B cell (primary cell): ENCODE results near the gene FMR1. TPM values are rescaled to one million over a fixed set of nuclear protein-coding genes. Genes with fewer than 3 reads are reported as not detected.

Experiments
- ATAC-seq: fragments of 200-7000 bp; cut with Tn5 transposase; one replicate; pipeline ENCODE4 v1.10.0; 2021; ENCODE audit warnings: low read depth, mild to moderate bottlenecking, moderate number of reproducible peaks, moderate library complexity
- CTCF ChIA-PET: fragments of 350-600 bp; sonication (Branson Sonifier 250); formaldehyde crosslinking; loops from one replicate; lab custom pipeline; 2021; ENCODE audit warnings: antibody characterized with exemption, inconsistent platforms; lab: Charles Lee
- POLR2A ChIA-PET: fragments of 350-600 bp; sonication (Branson Sonifier 250); formaldehyde crosslinking; loops from one replicate; lab custom pipeline; 2021; ENCODE audit warnings: antibody characterized with exemption; lab: Charles Lee
- DNase-seq: peaks from one replicate; pipeline ENCODE4 v3.0.0; 2013
- H2AFZ ChIP-seq: 2 replicates; pipeline ENCODE4 v1.6.1; 2012; ENCODE audit warnings: mild to moderate bottlenecking, low read depth, low read length; ENCODE audit not compliant: insufficient read depth, poor library complexity, severe bottlenecking
- H3K27ac ChIP-seq, 2 donors: 1 replicate in 1 of 2; 2 replicates in 1 of 2; pipeline ENCODE4 v1.5.1; 2012 to 2013; ENCODE audit warnings: low read length in 2 of 2, mild to moderate bottlenecking in 2 of 2, moderate library complexity in 1 of 2
- H3K27me3 ChIP-seq, 4 experiments: fragments of 200-600 bp in 1 of 4; sonication (generic) in 1 of 4; replicated peaks in 1 of 4; 1 replicate in 2 of 4; 2 replicates in 2 of 4; pipeline versions ENCODE4 v1.6.1 to v1.7.0; 2013 to 2016; ENCODE audit warnings: low read length in 3 of 4, mild to moderate bottlenecking in 2 of 4, mixed read lengths in 1 of 4, moderate library complexity in 1 of 4; ENCODE audit not compliant: insufficient read depth in 4 of 4, control insufficient read depth in 3 of 4; ENCODE audit errors: control extremely low read depth in 1 of 4
- H3K36me3 ChIP-seq, 2 experiments: replicated peaks in 1 of 2; 1 replicate in 1 of 2; 2 replicates in 1 of 2; pipeline versions ENCODE4 v1.6.1 to v1.7.1; 2013; ENCODE audit warnings: low read length in 1 of 2; ENCODE audit not compliant: insufficient read depth in 2 of 2, control insufficient read depth in 1 of 2; ENCODE audit errors: control extremely low read depth in 1 of 2, extremely low read depth in 1 of 2
- H3K4me1 ChIP-seq, 2 donors: fragments of 200-600 bp in 1 of 2; sonication (generic) in 1 of 2; 1 replicate in 1 of 2; 2 replicates in 1 of 2; pipeline versions ENCODE4 v1.5.1 to v1.6.1; 2013 to 2017; ENCODE audit warnings: low read length in 2 of 2; ENCODE audit not compliant: control insufficient read depth in 2 of 2, insufficient read depth in 2 of 2
- H3K4me2 ChIP-seq: replicated peaks from 2 replicates; pipeline ENCODE3; 2012; ENCODE audit warnings: mild to moderate bottlenecking, low read depth, low read length; ENCODE audit not compliant: poor library complexity, severe bottlenecking
- H3K4me3 ChIP-seq, 5 experiments: fragments of 200-600 bp in 1 of 5; sonication (generic) in 1 of 5; 1 replicate in 3 of 5; 2 replicates in 2 of 5; pipeline versions ENCODE4 v1.5.1 to v1.7.0; 2011 to 2016; ENCODE audit warnings: low read length in 4 of 5, mild to moderate bottlenecking in 4 of 5, low read depth in 2 of 5, control low read depth in 1 of 5, moderate library complexity in 1 of 5; ENCODE audit not compliant: insufficient read depth in 1 of 5; ENCODE audit errors: control extremely low read depth in 1 of 5, extremely low read depth in 1 of 5
- H3K79me2 ChIP-seq: fragments of 200-600 bp; sonication (generic); one replicate; pipeline ENCODE4 v1.6.0; 2016; ENCODE audit warnings: low read length; ENCODE audit not compliant: control insufficient read depth, insufficient read depth
- H3K9ac ChIP-seq: fragments of 200-600 bp; sonication (generic); 2 replicates; pipeline ENCODE4 v1.6.1; 2017; ENCODE audit warnings: mild to moderate bottlenecking, low read length, moderate library complexity
- H3K9me3 ChIP-seq, 3 donors: one replicate each; pipeline versions ENCODE4 v1.6.1 to v1.7.1; 2013; ENCODE audit warnings: low read length in 2 of 3; ENCODE audit not compliant: control insufficient read depth in 2 of 3, insufficient read depth in 1 of 3; ENCODE audit errors: control extremely low read depth in 1 of 3
- H4K20me1 ChIP-seq: 2 replicates; pipeline ENCODE4 v1.6.0; 2012; ENCODE audit warnings: mild to moderate bottlenecking, low read length; ENCODE audit not compliant: insufficient read depth, control insufficient read depth, poor library complexity, severe bottlenecking
- H3K27ac Mint-ChIP-seq: one replicate; pipeline ENCODE4 v1.8.0; 2021; ENCODE audit warnings: mixed read lengths
- H3K27me3 Mint-ChIP-seq: one replicate; pipeline ENCODE4 v1.8.0; 2021; ENCODE audit warnings: mixed read lengths
- H3K4me1 Mint-ChIP-seq: one replicate; pipeline ENCODE4 v1.8.0; 2021; ENCODE audit warnings: mixed read lengths
- H3K4me3 Mint-ChIP-seq: one replicate; pipeline ENCODE4 v1.8.0; 2021; ENCODE audit warnings: mixed read lengths
- H3K9me3 Mint-ChIP-seq: one replicate; pipeline ENCODE4 v1.8.0; 2022; ENCODE audit warnings: mixed read lengths; ENCODE audit not compliant: insufficient read depth
- CTCF ChIP-seq: fragments of 200-600 bp; IDR thresholded peaks from one replicate; pipeline ENCODE4 v1.8.0; 2022; ENCODE audit warnings: antibody characterized with exemption, mild to moderate bottlenecking
- EZH2 ChIP-seq: IDR thresholded peaks from 2 replicates; pipeline ENCODE4 v1.6.1; 2012; ENCODE audit warnings: borderline replicate concordance, low read depth, mild to moderate bottlenecking, moderate library complexity, low read length; ENCODE audit not compliant: insufficient read depth, poor library complexity, severe bottlenecking
- WGBS: methylation state at CpG from one replicate; pipeline ENCODE4 v1.1.5; 2013; ENCODE audit warnings: missing lambda C conversion rate; ENCODE audit not compliant: insufficient coverage; 5-methylcytosine and 5-hydroxymethylcytosine counted together
- intact Hi-C: fragments of 100-400 bp; cut with micrococcal nuclease; formaldehyde crosslinking; loops from one replicate; pipeline ENCODE4 v1.10.0; 2022
- polyA plus RNA-seq: library from polyadenylated mRNA; depleted of rRNA; stranded (reverse); fragments of >200 nt; gene quantifications from 2 replicates; pipeline ENCODE4 v1.2.3, GENCODE V29; 2012
- total RNA-seq, 2 donors: library from RNA; stranded (reverse); fragments of 120-200 nt in 1 of 2; gene quantifications; 1 replicate in 1 of 2; 2 replicates in 1 of 2; pipeline versions ENCODE4 v1.2.3 to v1.2.4, GENCODE V29; 2013 to 2022

FMR1 gene
- total and polyA plus RNA-seq, 2 donors (not counting 1 experiment from before 2014, with no cell fraction given) = 19.1 to 92.7 TPM

- no peaks in the 10 kb centered on the region for H3K27me3 ChIP-seq
- CTCF ChIA-PET = no interaction called here
- POLR2A ChIA-PET = no interaction called here
- intact Hi-C loops = no loop called here
- H3K9me3 Mint-ChIP-seq = no peaks in the 10 kb centered on the region
- H3K27me3 Mint-ChIP-seq = peaks cover 4% of the 10 kb centered on the region
- no peaks in the 10 kb centered on the region for H3K79me2 ChIP-seq
- no peaks in the 10 kb centered on the region for H3K4me1 ChIP-seq
- no peaks in the 10 kb centered on the region for H4K20me1 ChIP-seq
- H3K36me3 ChIP-seq = no peaks in the 10 kb centered on the region
- no peaks in the 10 kb centered on the region for H3K4me1 Mint-ChIP-seq
- no peak overlapping the region for H3K4me3 ChIP-seq
- no peak for ATAC-seq
- H3K4me3 Mint-ChIP-seq = no peak overlapping the region
- no peak overlapping the region for H3K9ac ChIP-seq
- H3K27ac Mint-ChIP-seq = no peak overlapping the region
- no CpG with 5 or more reads among the region's 2 CpGs for WGBS
- no peak overlapping the region for H3K27ac ChIP-seq
- no peaks in the 10 kb centered on the region for H3K9me3 ChIP-seq
- TF ChIP-seq EZH2 = no peak
- no peak for TF ChIP-seq CTCF
- DNase-seq = no peak
- no peak overlapping the region for H2AFZ ChIP-seq
- H3K4me2 ChIP-seq = no peak overlapping the region
These were observed 45.6 kb downstream of the FMR1 start for GRCh38 chrX:147957291-147957690.

GRCh38 chrX:147958291-147958690, 46.6 kb downstream of the FMR1 start:
- ATAC-seq = no peak
- H3K79me2 ChIP-seq = no peaks in the 10 kb centered on the region
- H3K9me3 Mint-ChIP-seq = no peaks in the 10 kb centered on the region

More at GRCh38 chrX:147958291-147958690, 46.6 kb downstream of the FMR1 start:
- POLR2A ChIA-PET = no interaction called here
- Histone ChIP-seq H3K4me1 (no peaks in the 10 kb centered on the region), H3K4me3 (no peak overlapping the region), H3K9ac (no peak overlapping the region), H4K20me1 (no peaks in the 10 kb centered on the region), H2AFZ (no peak overlapping the region), H3K4me2 (no peak overlapping the region), H3K27ac (no peak overlapping the region), H3K36me3 (no peaks in the 10 kb centered on the region), H3K27me3 (no peaks in the 10 kb centered on the region), H3K9me3 (no peaks in the 10 kb centered on the region)
- TF ChIP-seq CTCF (no peak), EZH2 (no peak)
- H3K27ac Mint-ChIP-seq = no peak overlapping the region
- peaks cover 4% of the 10 kb centered on the region for H3K27me3 Mint-ChIP-seq
- intact Hi-C loops = no loop called here
- H3K4me1 Mint-ChIP-seq = no peaks in the 10 kb centered on the region
- WGBS = no CpG with 5 or more reads among the region's 1 CpG
- H3K4me3 Mint-ChIP-seq = no peak overlapping the region
- CTCF ChIA-PET = no interaction called here
- no peak for DNase-seq
